ENCODE data around the gene MED1. TPM values are rescaled to one million over a fixed set of nuclear protein-coding genes. Genes with fewer than 3 reads are reported as not detected.
A peak's percentile ranks its signal among the peaks of the same experiment; 100 is the strongest.

Gene MED1, protein sequence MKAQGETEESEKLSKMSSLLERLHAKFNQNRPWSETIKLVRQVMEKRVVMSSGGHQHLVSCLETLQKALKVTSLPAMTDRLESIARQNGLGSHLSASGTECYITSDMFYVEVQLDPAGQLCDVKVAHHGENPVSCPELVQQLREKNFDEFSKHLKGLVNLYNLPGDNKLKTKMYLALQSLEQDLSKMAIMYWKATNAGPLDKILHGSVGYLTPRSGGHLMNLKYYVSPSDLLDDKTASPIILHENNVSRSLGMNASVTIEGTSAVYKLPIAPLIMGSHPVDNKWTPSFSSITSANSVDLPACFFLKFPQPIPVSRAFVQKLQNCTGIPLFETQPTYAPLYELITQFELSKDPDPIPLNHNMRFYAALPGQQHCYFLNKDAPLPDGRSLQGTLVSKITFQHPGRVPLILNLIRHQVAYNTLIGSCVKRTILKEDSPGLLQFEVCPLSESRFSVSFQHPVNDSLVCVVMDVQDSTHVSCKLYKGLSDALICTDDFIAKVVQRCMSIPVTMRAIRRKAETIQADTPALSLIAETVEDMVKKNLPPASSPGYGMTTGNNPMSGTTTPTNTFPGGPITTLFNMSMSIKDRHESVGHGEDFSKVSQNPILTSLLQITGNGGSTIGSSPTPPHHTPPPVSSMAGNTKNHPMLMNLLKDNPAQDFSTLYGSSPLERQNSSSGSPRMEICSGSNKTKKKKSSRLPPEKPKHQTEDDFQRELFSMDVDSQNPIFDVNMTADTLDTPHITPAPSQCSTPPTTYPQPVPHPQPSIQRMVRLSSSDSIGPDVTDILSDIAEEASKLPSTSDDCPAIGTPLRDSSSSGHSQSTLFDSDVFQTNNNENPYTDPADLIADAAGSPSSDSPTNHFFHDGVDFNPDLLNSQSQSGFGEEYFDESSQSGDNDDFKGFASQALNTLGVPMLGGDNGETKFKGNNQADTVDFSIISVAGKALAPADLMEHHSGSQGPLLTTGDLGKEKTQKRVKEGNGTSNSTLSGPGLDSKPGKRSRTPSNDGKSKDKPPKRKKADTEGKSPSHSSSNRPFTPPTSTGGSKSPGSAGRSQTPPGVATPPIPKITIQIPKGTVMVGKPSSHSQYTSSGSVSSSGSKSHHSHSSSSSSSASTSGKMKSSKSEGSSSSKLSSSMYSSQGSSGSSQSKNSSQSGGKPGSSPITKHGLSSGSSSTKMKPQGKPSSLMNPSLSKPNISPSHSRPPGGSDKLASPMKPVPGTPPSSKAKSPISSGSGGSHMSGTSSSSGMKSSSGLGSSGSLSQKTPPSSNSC (N-terminal part only)
- 12.3 and 19.9 TPM in 2 replicates for polyA plus RNA-seq (2012; rRNA removed)
- polyA plus RNA-seq (2012; cell fraction: cytosol; rRNA removed) = 13.8 and 15.7 TPM in 2 replicates
- 6.3 and 15.8 TPM in 2 replicates for polyA plus RNA-seq (2012; cell fraction: nucleus; rRNA removed)

DNA sequence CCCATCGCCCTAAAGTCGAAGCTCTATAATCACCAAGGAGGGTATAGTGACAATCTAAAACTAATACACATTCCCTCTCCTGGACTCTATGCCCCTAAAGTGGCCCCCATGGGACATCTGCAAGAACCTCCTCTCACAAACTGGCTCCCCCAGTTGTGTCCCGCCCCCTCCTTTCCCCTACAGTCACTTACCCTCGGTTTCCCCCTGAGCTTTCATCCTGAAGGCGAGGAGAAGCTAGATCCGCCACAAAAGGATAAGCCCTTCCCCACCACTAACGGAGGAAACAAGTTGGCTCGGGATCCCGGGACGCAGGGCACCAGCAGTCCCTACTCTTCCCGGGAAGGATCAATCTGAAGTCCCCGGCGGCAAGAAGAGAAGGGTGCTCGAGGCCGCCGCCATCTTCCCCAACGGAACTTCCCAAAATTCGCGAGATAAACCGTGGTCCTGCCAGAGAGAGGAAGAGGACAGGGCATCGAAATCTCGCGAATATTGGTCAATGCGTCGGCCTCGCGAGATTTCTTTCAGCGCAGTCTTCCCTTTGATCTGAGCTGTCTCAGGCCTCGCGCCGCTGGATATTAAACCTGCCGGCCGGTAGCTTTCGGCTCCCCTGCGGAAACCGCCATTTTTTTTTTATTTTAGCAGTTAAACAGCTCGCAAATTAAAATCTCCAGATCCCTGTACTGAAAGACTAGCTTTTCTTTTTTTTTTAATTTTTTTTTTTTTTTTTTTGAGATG lies at the start of gene MED1:
MED1 (minus strand) TSS at position 417 of the 735 bp plus-strand sequence; CDS start at position 216, 201 bp downstream.
- Histone ChIP-seq H2AFZ (ENCODE audit: low read depth) (peak within 1 kb of the TSS; percentile 97), H3K4me1 (ENCODE audit: control insufficient read depth in 1 of 2, insufficient read depth in 2 of 2, low read depth in 1 of 2, low read length in 1 of 2) (peaks cover 4% of the 10 kb centered on the region in 2 experiments; a peak in 2 of 4 replicates), H3K27me3 (ENCODE audit: insufficient read depth) (no peaks in the 10 kb centered on the region), H3K36me3 (replicated peaks in 1 of 2; ENCODE audit: control insufficient read depth in 1 of 2, insufficient read depth in 2 of 2, low read length in 1 of 2) (peaks cover 5 to 24% of the 10 kb centered on the region in 2 experiments), H3K27ac (ENCODE audit: low read depth in 2 of 2, low read length in 1 of 2) (peak within 1 kb of the TSS; percentile 77 to 85), H3K9ac (peak within 1 kb of the TSS; percentile 97), H4K20me1 (ENCODE audit: insufficient read depth) (no peaks in the 10 kb centered on the region), H3F3A (replicated peaks; ENCODE audit: insufficient read depth) (peaks cover 7% of the 10 kb centered on the region), H3K9me3 (no peaks in the 10 kb centered on the region), H3K9me2 (no peaks in the 10 kb centered on the region), H3K4me2 (peak within 1 kb of the TSS; percentile 98), H3K4me3 (ENCODE audit: low read depth in 2 of 2, low read length in 1 of 2) (peak within 1 kb of the TSS; percentile 67 to 87), H3K79me2 (ENCODE audit: insufficient read depth) (peaks cover 52% of the 10 kb centered on the region)
- ChIA-PET POLR2A (interaction anchor here (0.7 to 3.8 kb wide), 6 partner anchors 12 to 857 kb away, joined by 3 to 41 read pairs (median 5); partner anchors contain the start of genes CASC3, CDK12, FBXL20 and RPL19), CTCF (interaction anchor here (0.9 to 1.6 kb wide), 2 partner anchors 10 to 49 kb away, joined by 3 to 4 read pairs; partner anchors contain the start of genes CDK12 and FBXL20)
- DNase-seq = peak; percentile 88
- WGBS (ENCODE audit: low lambda C conversion rate) = under 1% methylated on average over 37 of the region's 37 CpGs
- TF ChIP-seq FOXM1 (IDR thresholded peaks at IDR 0.05; ENCODE audit: low read depth) (no peak), GABPA (IDR thresholded peaks at IDR 0.05; ENCODE audit: low read depth) (peak; percentile 57; the same call in 1 of the 2 replicates), IRF3 (IDR thresholded peaks at IDR 0.05; ENCODE audit: low read depth, low read length) (no peak), CHD2 (IDR thresholded peaks at IDR 0.05; ENCODE audit: low read length, partially characterized antibody) (peak; percentile 99), TEAD4 (IDR thresholded peaks at IDR 0.05; ENCODE audit: borderline replicate concordance, insufficient read depth) (no peak), POLR2AphosphoS5 (IDR thresholded peaks at IDR 0.05; ENCODE audit: low read depth, low read length) (peak; percentile 83), CTCF (IDR thresholded peaks at IDR 0.05) (no peak), RXRA (IDR thresholded peaks at IDR 0.05; ENCODE audit: borderline replicate concordance, low read depth) (no peak), JUND (IDR thresholded peaks at IDR 0.05) (no peak), TAF1 (IDR thresholded peaks at IDR 0.05; ENCODE audit: borderline replicate concordance, low read depth, low read length) (peak; percentile 96), PBX3 (IDR thresholded peaks at IDR 0.05) (0 out of 2 replicates have a peak, but pooled peaks have one; percentile 5), RFX5 (IDR thresholded peaks at IDR 0.05; ENCODE audit: low read length) (no peak), FOSL2 (IDR thresholded peaks at IDR 0.05; ENCODE audit: borderline replicate concordance, low read depth) (no peak), TCF12 (IDR thresholded peaks at IDR 0.05) (no peak), SIN3A (IDR thresholded peaks at IDR 0.05; ENCODE audit: borderline replicate concordance, low read depth, low read length) (peak; percentile 99), ELF1 (IDR thresholded peaks at IDR 0.05) (peak; percentile 78), MXI1 (IDR thresholded peaks at IDR 0.05; ENCODE audit: low read depth, low read length) (peak; percentile 64), EZH2phosphoT487 (IDR thresholded peaks at IDR 0.05; ENCODE audit: borderline replicate concordance, low read depth) (no peak), GATA2 (CRISPR knock-in tag; IDR thresholded peaks at IDR 0.05) (no peak), FOXJ3 (CRISPR knock-in tag; IDR thresholded peaks at IDR 0.05) (no peak), YY1 (IDR thresholded peaks at IDR 0.05; ENCODE audit: low read depth) (peak; percentile 96)
- TF ChIP-seq, protein P1, sequence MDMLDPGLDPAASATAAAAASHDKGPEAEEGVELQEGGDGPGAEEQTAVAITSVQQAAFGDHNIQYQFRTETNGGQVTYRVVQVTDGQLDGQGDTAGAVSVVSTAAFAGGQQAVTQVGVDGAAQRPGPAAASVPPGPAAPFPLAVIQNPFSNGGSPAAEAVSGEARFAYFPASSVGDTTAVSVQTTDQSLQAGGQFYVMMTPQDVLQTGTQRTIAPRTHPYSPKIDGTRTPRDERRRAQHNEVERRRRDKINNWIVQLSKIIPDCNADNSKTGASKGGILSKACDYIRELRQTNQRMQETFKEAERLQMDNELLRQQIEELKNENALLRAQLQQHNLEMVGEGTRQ (IDR thresholded peaks at IDR 0.05; ENCODE audit: borderline replicate concordance, low read depth, low read length) = no peak
- TF ChIP-seq, protein P2, sequence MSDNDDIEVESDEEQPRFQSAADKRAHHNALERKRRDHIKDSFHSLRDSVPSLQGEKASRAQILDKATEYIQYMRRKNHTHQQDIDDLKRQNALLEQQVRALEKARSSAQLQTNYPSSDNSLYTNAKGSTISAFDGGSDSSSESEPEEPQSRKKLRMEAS (IDR thresholded peaks at IDR 0.05; ENCODE audit: low read depth) = peak; percentile 65

Data from SK-N-SH (cell line).